Uterus (tissue), 4 donors: ENCODE measurements around the gene COL4A4. TPM values are rescaled to one million over a fixed set of nuclear protein-coding genes. Genes with fewer than 3 reads are reported as not detected.

Experiments used
- DNase-seq, 2 donors: peaks; one replicate each; pipeline ENCODE4 v3.0.0-alpha.2; 2019 to 2020
- H3K27ac ChIP-seq, 2 donors: fragments of 200-600 bp; sonication (generic); 1 replicate in 1 of 2; 2 replicates in 1 of 2; pipeline ENCODE4 v1.5.1; 2016 to 2018
- H3K27me3 ChIP-seq, 2 donors: fragments of 200-600 bp; sonication (generic); one replicate each; pipeline ENCODE4 v1.5.1; 2018 to 2019; ENCODE audit warnings: control low read depth in 1 of 2
- H3K36me3 ChIP-seq, 2 donors: fragments of 200-600 bp; sonication (generic); one replicate each; pipeline ENCODE4 v1.5.1; 2019; ENCODE audit warnings: control low read depth in 1 of 2
- H3K4me1 ChIP-seq, 2 donors: fragments of 200-600 bp; sonication (generic); one replicate each; pipeline ENCODE4 v1.5.1; 2018 to 2019; ENCODE audit warnings: control low read depth in 1 of 2
- H3K4me3 ChIP-seq, 2 donors: fragments of 200-600 bp; sonication (generic); 1 replicate in 1 of 2; 2 replicates in 1 of 2; pipeline ENCODE4 v1.5.1; 2018 to 2019; ENCODE audit warnings: mild to moderate bottlenecking in 1 of 2
- H3K9me3 ChIP-seq, 2 donors: fragments of 200-600 bp; sonication (generic); one replicate each; pipeline ENCODE4 v1.5.1; 2019; ENCODE audit warnings: control low read depth in 1 of 2
- CTCF ChIP-seq, 4 experiments: fragments of 200-600 bp in 2 of 4; fragments of 450-650 bp in 2 of 4; sonication (generic) in 2 of 4; IDR thresholded peaks; one replicate each; pipeline ENCODE4 v1.5.1; 2016 to 2019; ENCODE audit warnings: antibody characterized with exemption in 4 of 4, mild to moderate bottlenecking in 2 of 4, moderate library complexity in 1 of 4
- POLR2A ChIP-seq, 2 donors: fragments of 450-650 bp; IDR thresholded peaks; one replicate each; pipeline ENCODE4 v1.6.1; 2016; ENCODE audit warnings: antibody characterized with exemption in 2 of 2, mild to moderate bottlenecking in 1 of 2, moderate library complexity in 1 of 2
- intact Hi-C: fragments of 100-400 bp; cut with DNase I; formaldehyde crosslinking; loops from one replicate; pipeline ENCODE4 v1.15.1; 2023; ENCODE audit warnings: low total_unique reads
- total RNA-seq, 4 donors: library from RNA; depleted of rRNA in 3 of 4; stranded (reverse); fragments of >200 nt in 3 of 4; gene quantifications; one replicate each; pipeline versions ENCODE4 v1.1.0 to v1.2.4, GENCODE V29; 2014 to 2023
- donor health status: DM: yes; HTN: yes; CAD: no.

The COL4A4 gene
- total RNA-seq, 4 donors from 2014 or later, result 0.76 to 6.4 (median 3.4) TPM

GRCh38 chr2:227013330-227013729, 150.7 kb downstream of the COL4A4 start:
- H3K27ac ChIP-seq, result no peak overlapping the region
- no peaks in the 10 kb centered on the region for H3K27me3 ChIP-seq
- TF ChIP-seq POLR2A (IDR thresholded peaks at IDR 0.05), result no peak
- no peak for TF ChIP-seq CTCF (IDR thresholded peaks at IDR 0.05)
- H3K4me3 ChIP-seq, result no peak overlapping the region
- H3K4me1 ChIP-seq, result no peaks in the 10 kb centered on the region
- H3K9me3 ChIP-seq, result no peaks in the 10 kb centered on the region
- intact Hi-C loops, result no loop called here
- H3K36me3 ChIP-seq, result no peaks in the 10 kb centered on the region
- DNase-seq, result no peak

- intact Hi-C loops, result no loop called here
- Histone ChIP-seq H3K4me1 (no peaks in the 10 kb centered on the region), H3K27ac (no peak overlapping the region), H3K9me3 (no peaks in the 10 kb centered on the region), H3K36me3 (no peaks in the 10 kb centered on the region), H3K4me3 (no peak overlapping the region), H3K27me3 (no peaks in the 10 kb centered on the region)
- no peak for DNase-seq
- no peak for TF ChIP-seq CTCF (IDR thresholded peaks at IDR 0.05)
- no peak for TF ChIP-seq POLR2A (IDR thresholded peaks at IDR 0.05)
Measured at GRCh38 chr2:227010433-227010832, 153.6 kb downstream of the COL4A4 start.

- H3K27me3 ChIP-seq, result no peaks in the 10 kb centered on the region
- no peak overlapping the region for H3K4me3 ChIP-seq
- intact Hi-C loops, result no loop called here
- DNase-seq, result no peak
- H3K36me3 ChIP-seq, result no peaks in the 10 kb centered on the region
- TF ChIP-seq CTCF (IDR thresholded peaks at IDR 0.05) (no peak), POLR2A (IDR thresholded peaks at IDR 0.05) (no peak)
- H3K27ac ChIP-seq, result no peak overlapping the region
- no peaks in the 10 kb centered on the region for H3K9me3 ChIP-seq
- no peaks in the 10 kb centered on the region for H3K4me1 ChIP-seq
Measured at GRCh38 chr2:227007940-227008339, 156.1 kb downstream of the COL4A4 start.

- Histone ChIP-seq H3K4me3 (no peak overlapping the region), H3K4me1 (no peaks in the 10 kb centered on the region), H3K36me3 (no peaks in the 10 kb centered on the region), H3K9me3 (no peaks in the 10 kb centered on the region), H3K27me3 (no peaks in the 10 kb centered on the region), H3K27ac (no peak overlapping the region)
- intact Hi-C loops, result no loop called here
- no peak for TF ChIP-seq POLR2A (IDR thresholded peaks at IDR 0.05)
- DNase-seq, result no peak
Measured at GRCh38 chr2:227007148-227007547, 156.9 kb downstream of the COL4A4 start.

GRCh38 chr2:227006189-227006897, 157.7 kb downstream of the COL4A4 start:
- no peak overlapping the region for H3K27ac ChIP-seq
- no peak overlapping the region for H3K4me3 ChIP-seq
- intact Hi-C loops, result no loop called here
- TF ChIP-seq POLR2A (IDR thresholded peaks at IDR 0.05) (no peak), CTCF (IDR thresholded peaks at IDR 0.05) (no peak)
- no peaks in the 10 kb centered on the region for H3K9me3 ChIP-seq
- H3K4me1 ChIP-seq, result no peaks in the 10 kb centered on the region
- H3K36me3 ChIP-seq, result no peaks in the 10 kb centered on the region
- no peak for DNase-seq
- no peaks in the 10 kb centered on the region for H3K27me3 ChIP-seq
